PC-3 (cell line): ENCODE data around the gene TP63. TPM values are rescaled to one million over a fixed set of nuclear protein-coding genes. Genes with fewer than 3 reads are reported as not detected.

Source experiments
- ATAC-seq: fragments of 200-7000 bp; cut with Tn5 transposase; 2 replicates; pipeline ENCODE4 v1.9.1; 2020; ENCODE audit warnings: mild to moderate bottlenecking, moderate library complexity
- BruUV-seq: library from RNA; stranded (reverse); fragments of 400-500 nt; replicated peaks from 2 replicates; lab custom pipeline; 2021; lab: Mats Ljungman, UMichigan
- CTCF ChIA-PET: fragments of 300-600 bp; sonication (Branson Sonifier 250); formaldehyde crosslinking; loops from one replicate; lab custom pipeline; 2022; ENCODE audit warnings: antibody characterized with exemption; lab: Charles Lee
- POLR2A ChIA-PET: fragments of 300-600 bp; sonication (Branson Sonifier 250); formaldehyde crosslinking; loops from one replicate; lab custom pipeline; 2022; ENCODE audit warnings: antibody characterized with exemption; ENCODE audit not compliant: unreplicated experiment; lab: Charles Lee
- DNase-seq: peaks from one replicate; pipeline ENCODE4 v3.0.0-alpha.2; 2015
- H2AFZ ChIP-seq: fragments of 300-600 bp; sonication (generic); 2 replicates; pipeline ENCODE4 v1.6.0; 2016; ENCODE audit warnings: antibody characterized with exemption, low read length
- H3F3A ChIP-seq: fragments of 300-600 bp; sonication (generic); one replicate; pipeline ENCODE4 v1.6.0; 2017; ENCODE audit warnings: antibody characterized with exemption, low read length, control low read depth, mild to moderate bottlenecking; ENCODE audit not compliant: unreplicated experiment
- H3K27ac ChIP-seq: fragments of 300-600 bp; sonication (generic); 2 replicates; pipeline ENCODE4 v1.5.1; 2016; ENCODE audit warnings: mild to moderate bottlenecking, low read length
- H3K27me3 ChIP-seq: fragments of 300-600 bp; sonication (generic); 2 replicates; pipeline ENCODE4 v1.6.1; 2016; ENCODE audit warnings: low read length, mixed read lengths
- H3K36me3 ChIP-seq: fragments of 300-600 bp; sonication (generic); 2 replicates; pipeline ENCODE4 v1.6.1; 2016; ENCODE audit warnings: low read depth, mixed run types, low read length, mixed read lengths
- H3K4me1 ChIP-seq: fragments of 300-600 bp; sonication (generic); 2 replicates; pipeline ENCODE4 v1.5.1; 2016; ENCODE audit warnings: low read length; ENCODE audit not compliant: insufficient read depth
- H3K4me2 ChIP-seq: fragments of 300-600 bp; sonication (generic); 2 replicates; pipeline ENCODE4 v1.6.0; 2016; ENCODE audit warnings: low read length
- H3K4me3 ChIP-seq: fragments of 300-600 bp; sonication (generic); 2 replicates; pipeline ENCODE4 v1.5.1; 2016; ENCODE audit warnings: mild to moderate bottlenecking, low read length, mixed read lengths
- H3K79me2 ChIP-seq: fragments of 300-600 bp; sonication (generic); 2 replicates; pipeline ENCODE4 v1.6.1; 2017; ENCODE audit warnings: low read length, mixed read lengths
- H3K9ac ChIP-seq: fragments of 300-600 bp; sonication (generic); 2 replicates; pipeline ENCODE4 v1.6.0; 2016; ENCODE audit warnings: mild to moderate bottlenecking, low read length
- H3K9me2 ChIP-seq: fragments of 300-600 bp; sonication (generic); replicated peaks from 2 replicates; pipeline ENCODE4 v1.6.1; 2016; ENCODE audit warnings: mixed run types, low read length, mixed read lengths
- H3K9me3 ChIP-seq: fragments of 300-600 bp; sonication (generic); 2 replicates; pipeline ENCODE4 v1.6.1; 2016; ENCODE audit warnings: low read length, mixed read lengths
- H4K20me1 ChIP-seq: fragments of 300-600 bp; sonication (generic); 2 replicates; pipeline ENCODE4 v1.6.1; 2016; ENCODE audit warnings: low read length, mixed read lengths
- CTCF ChIP-seq: fragments of 300-600 bp; sonication (generic); conservative IDR thresholded peaks from 2 replicates; pipeline ENCODE4 v1.5.1; 2017; ENCODE audit warnings: antibody characterized with exemption, low read depth, mild to moderate bottlenecking, low read length
- EZH2 ChIP-seq: fragments of 300-600 bp; sonication (generic); IDR thresholded peaks from one replicate; pipeline ENCODE4 v1.6.1; 2017; ENCODE audit warnings: antibody characterized with exemption, mild to moderate bottlenecking, low read length; ENCODE audit not compliant: unreplicated experiment
- EZH2phosphoT487 ChIP-seq: fragments of 300-600 bp; sonication (generic); IDR thresholded peaks from 2 replicates; pipeline ENCODE4 v1.6.1; 2018; ENCODE audit warnings: mild to moderate bottlenecking, antibody characterized with exemption, low read length, borderline replicate concordance
- intact Hi-C: fragments of 100-400 bp; cut with micrococcal nuclease; formaldehyde crosslinking; loops from 2 replicates; pipeline ENCODE4 v1.9.0; 2023
- total RNA-seq: library from RNA; depleted of rRNA; stranded (reverse); fragments of >200 nt; gene quantifications from 2 replicates; pipeline ENCODE4 v1.2.3, GENCODE V29; 2014

The TP63 gene
- total RNA-seq, 1 experiment from 2014 or later, result 0.29 TPM

GRCh38 chr3:189897406-189897805, 266.2 kb downstream of the TP63 start:
- H3K4me2 ChIP-seq, result no peak overlapping the region
- no TSS peak for BruUV-seq
- peaks cover 6% of the 10 kb centered on the region; the same call in 1 of the 2 replicates for H3K4me1 ChIP-seq
- H2AFZ ChIP-seq, result no peak overlapping the region
- H3F3A ChIP-seq, result no peaks in the 10 kb centered on the region
- H3K9me2 ChIP-seq, result no peaks in the 10 kb centered on the region
- ATAC-seq (no peak), DNase-seq (no peak)
- H3K9ac ChIP-seq, result no peak overlapping the region
- no peak overlapping the region for H3K27ac ChIP-seq
- TF ChIP-seq EZH2phosphoT487 (no peak), CTCF (no peak), EZH2 (no peak)
- no peaks in the 10 kb centered on the region for H3K9me3 ChIP-seq
- intact Hi-C loops, result no loop called here
- no peaks in the 10 kb centered on the region for H3K36me3 ChIP-seq
- no peaks in the 10 kb centered on the region for H3K79me2 ChIP-seq
- no peaks in the 10 kb centered on the region for H4K20me1 ChIP-seq
- ChIA-PET CTCF (no interaction called here), POLR2A (no interaction called here)
- H3K27me3 ChIP-seq, result no peaks in the 10 kb centered on the region
- no peak overlapping the region for H3K4me3 ChIP-seq

DNA sequence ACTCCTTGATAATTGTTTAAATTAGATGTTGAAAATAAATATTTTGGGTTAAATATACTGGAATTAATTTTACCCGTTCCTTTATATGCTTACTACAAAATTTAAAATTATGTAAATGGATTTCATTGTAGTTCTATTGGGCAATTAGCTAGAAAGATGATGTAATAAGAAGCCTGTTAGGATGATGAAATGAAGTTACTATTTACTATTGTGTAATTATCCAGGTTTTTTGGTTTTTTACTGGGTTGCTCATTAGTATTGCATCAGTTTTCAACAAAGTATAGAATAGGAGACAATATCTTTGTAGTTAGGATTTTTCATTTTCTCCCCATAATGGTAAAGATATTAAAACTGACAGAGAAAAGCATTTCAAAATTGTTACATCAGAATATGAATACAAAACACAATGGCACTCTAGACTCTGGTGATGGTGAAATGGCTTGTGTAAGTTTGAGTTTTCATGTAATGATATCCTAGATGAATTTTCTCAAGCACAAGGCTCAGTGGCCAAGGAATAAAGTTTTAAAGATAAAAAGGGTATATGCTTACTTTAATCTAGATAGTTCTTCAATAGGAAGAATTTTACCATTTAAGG, 267.5 kb downstream of the TP63 start:
- no peaks in the 10 kb centered on the region for H3K27me3 ChIP-seq
- DNase-seq, result no peak
- no peak for TF ChIP-seq EZH2phosphoT487
- TF ChIP-seq EZH2, result no peak
- TF ChIP-seq CTCF, result no peak
- peaks cover 6% of the 10 kb centered on the region; the same call in 1 of the 2 replicates for H3K4me1 ChIP-seq
- H2AFZ ChIP-seq, result no peak overlapping the region
- POLR2A ChIA-PET, result no interaction called here
- H3K4me3 ChIP-seq, result no peak overlapping the region
- H3K79me2 ChIP-seq, result no peaks in the 10 kb centered on the region
- no peaks in the 10 kb centered on the region for H3K9me2 ChIP-seq
- no peaks in the 10 kb centered on the region for H4K20me1 ChIP-seq
- H3K9me3 ChIP-seq, result no peaks in the 10 kb centered on the region
- no TSS peak for BruUV-seq
- no peak overlapping the region for H3K27ac ChIP-seq
- no peaks in the 10 kb centered on the region for H3K36me3 ChIP-seq
- intact Hi-C loops, result no loop called here
- no peak overlapping the region for H3K4me2 ChIP-seq
- ATAC-seq, result no peak
- CTCF ChIA-PET, result no interaction called here
- no peak overlapping the region for H3K9ac ChIP-seq
- no peaks in the 10 kb centered on the region for H3F3A ChIP-seq

DNA sequence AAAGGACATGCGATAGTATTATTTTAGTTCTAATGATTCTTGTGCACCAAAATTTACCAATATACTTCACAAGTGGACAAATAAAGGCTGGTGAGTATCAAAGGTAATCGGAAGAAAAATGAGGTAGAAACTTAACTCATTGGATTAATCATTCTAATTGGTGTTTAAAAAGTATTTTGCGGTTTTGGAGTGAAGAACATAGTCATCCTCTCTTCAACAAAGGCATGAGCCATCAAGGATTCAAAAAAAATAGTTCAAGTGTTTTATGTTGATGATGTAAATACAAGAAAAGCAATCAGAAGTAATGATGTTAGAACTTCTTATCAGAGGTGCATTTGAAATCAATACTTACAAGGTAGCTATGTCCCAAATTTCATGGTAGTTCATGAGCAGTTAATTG, 268.0 kb downstream of the TP63 start:
- Histone ChIP-seq H3K4me1 (peaks cover 6% of the 10 kb centered on the region; the same call in 1 of the 2 replicates), H3K27ac (no peak overlapping the region), H2AFZ (no peak overlapping the region), H3K4me2 (no peak overlapping the region), H3F3A (no peaks in the 10 kb centered on the region), H3K27me3 (no peaks in the 10 kb centered on the region), H4K20me1 (no peaks in the 10 kb centered on the region), H3K36me3 (no peaks in the 10 kb centered on the region), H3K9ac (no peak overlapping the region), H3K79me2 (no peaks in the 10 kb centered on the region), H3K4me3 (no peak overlapping the region), H3K9me2 (no peaks in the 10 kb centered on the region), H3K9me3 (no peaks in the 10 kb centered on the region)
- no TSS peak for BruUV-seq
- intact Hi-C loops, result no loop called here
- DNase-seq (no peak), ATAC-seq (no peak)
- ChIA-PET CTCF (no interaction called here), POLR2A (no interaction called here)
- no peak for TF ChIP-seq EZH2phosphoT487
